Adrenal gland (tissue), 12 donors: ENCODE measurements around the gene MINDY3. TPM values are rescaled to one million over a fixed set of nuclear protein-coding genes. Genes with fewer than 3 reads are reported as not detected.

Source experiments
- DNase-seq, 7 donors: peaks; one replicate each; pipeline ENCODE4 v3.0.0-alpha.2; 2019 to 2020
- H3K27ac ChIP-seq, 5 donors: fragments of 200-600 bp; sonication (generic) in 4 of 5; 1 replicate in 3 of 5; 2 replicates in 2 of 5; pipeline versions ENCODE4 v1.5.1 to v1.8.0; 2016 to 2020; ENCODE audit warnings: mild to moderate bottlenecking in 1 of 5
- H3K27me3 ChIP-seq: fragments of 200-600 bp; 2 replicates; pipeline ENCODE4 v1.8.0; 2021
- H3K36me3 ChIP-seq, 2 donors: fragments of 200-600 bp; replicated peaks in 1 of 2; 1 replicate in 1 of 2; 2 replicates in 1 of 2; pipeline versions ENCODE4 v1.5.1 to v1.8.0; 2018 to 2022
- H3K4me1 ChIP-seq, 2 donors: fragments of 200-600 bp; replicated peaks in 1 of 2; 1 replicate in 1 of 2; 2 replicates in 1 of 2; pipeline versions ENCODE4 v1.5.1 to v1.8.0; 2018 to 2021
- H3K4me3 ChIP-seq, 4 donors: fragments of 200-600 bp; sonication (generic) in 3 of 4; one replicate each; pipeline ENCODE4 v1.5.1; 2016 to 2018
- H3K9me3 ChIP-seq, 3 donors: fragments of 200-600 bp; sonication (generic) in 1 of 3; replicated peaks in 1 of 3; 1 replicate in 2 of 3; 2 replicates in 1 of 3; pipeline versions ENCODE4 v1.5.1 to v1.8.0; 2016 to 2021
- POLR2A ChIP-seq, 2 donors: fragments of 450-650 bp; IDR thresholded peaks; one replicate each; pipeline ENCODE4 v1.6.1; 2017; ENCODE audit warnings: antibody characterized with exemption in 2 of 2, mild to moderate bottlenecking in 2 of 2, moderate library complexity in 1 of 2
- WGBS, 4 donors: extraction: QIAGEN DNeasy Blood & Tissue Kit in 2 of 4; methylation state at CpG; one replicate each; pipeline versions ENCODE4 v1.1.5 to v1.1.7; 2013 to 2017; 5-methylcytosine and 5-hydroxymethylcytosine counted together
- intact Hi-C, 2 donors: fragments of 100-400 bp; cut with DNase I; formaldehyde crosslinking; loops; one replicate each; pipeline versions ENCODE4 v1.14.1 to v1.15.0; 2022 to 2023
- polyA plus RNA-seq, 3 donors: library from polyadenylated mRNA; stranded (reverse); fragments of 200-250 nt in 2 of 3; fragments of 350-450 nt in 1 of 3; fragmentation: Illumina TruSeq in 1 of 3; extraction: RNeasy Lipid Tissue Mini Kit (QIAGEN cat#74804) in 1 of 3; gene quantifications; one replicate each; pipeline ENCODE4 v1.2.3, GENCODE V29; 2013 to 2014
- total RNA-seq, 9 donors: library from RNA; depleted of rRNA in 4 of 9; stranded (reverse); fragments of >200 nt in 4 of 9; fragments of 120-200 nt in 1 of 9; fragmentation: NEBNext Ultra II Directional in 1 of 9; extraction: Animal tissue kit (Norgen Biotek cat#: 25700) in 1 of 9; gene quantifications; one replicate each; pipeline versions ENCODE4 v1.1.0 to v1.2.4, GENCODE V29; 2013 to 2023
- TF ChIP-seq, protein P1 (sequence below), 6 experiments: fragments of 450-650 bp in 4 of 6; fragments of 200-600 bp in 2 of 6; sonication (generic) in 1 of 6; IDR thresholded peaks; 1 replicate in 5 of 6; 2 replicates in 1 of 6; pipeline versions ENCODE4 v1.5.1 to v1.8.0; 2016 to 2021; ENCODE audit warnings: antibody characterized with exemption in 6 of 6, mild to moderate bottlenecking in 2 of 6, moderate library complexity in 1 of 6
- donor health status: healthy with polysubstance abuse.
- donor health status: Bipolar disorder and iron deficiency.
- donor health status: DM: yes; HTN: yes; CAD: no.
- donor health status: DM: no; HTN: no; CAD: no.
- donor health status: DM: no; HTN: no; CAD: no.
- donor health status: DM: yes; HTN: yes; CAD: no.

The MINDY3 gene
- total and polyA plus RNA-seq, 12 donors, result 16.7 to 40.3 (median 32.2) TPM

DNA sequence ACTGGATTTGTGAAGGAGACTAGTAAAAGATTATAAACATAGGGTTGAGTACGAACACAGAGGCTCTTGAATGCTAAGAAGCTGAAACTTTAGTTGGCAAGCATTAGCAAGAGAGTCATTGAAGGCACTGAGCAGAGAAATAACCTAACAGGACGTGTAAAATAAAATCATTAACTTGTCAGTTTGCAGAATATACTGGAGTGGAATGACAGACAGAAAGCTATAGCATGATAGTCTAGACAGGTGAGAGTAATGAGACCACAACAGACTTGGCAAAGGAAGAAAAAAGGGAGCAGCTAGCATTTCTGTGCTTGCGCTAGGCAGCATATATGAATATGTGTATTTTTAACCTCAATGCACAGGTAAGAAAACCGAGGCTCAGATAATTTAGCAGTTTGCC, 30.8 kb downstream of the MINDY3 start:
- Histone ChIP-seq H3K9me3 (no peaks in the 10 kb centered on the region), H3K27ac (no peak overlapping the region), H3K27me3 (no peaks in the 10 kb centered on the region), H3K36me3 (peaks cover 0 to 23% of the 10 kb centered on the region in 2 donors), H3K4me1 (no peaks in the 10 kb centered on the region), H3K4me3 (no peak overlapping the region)
- no peak for DNase-seq
- TF ChIP-seq POLR2A (IDR thresholded peaks at IDR 0.05), result no peak
- TF ChIP-seq, protein P1, sequence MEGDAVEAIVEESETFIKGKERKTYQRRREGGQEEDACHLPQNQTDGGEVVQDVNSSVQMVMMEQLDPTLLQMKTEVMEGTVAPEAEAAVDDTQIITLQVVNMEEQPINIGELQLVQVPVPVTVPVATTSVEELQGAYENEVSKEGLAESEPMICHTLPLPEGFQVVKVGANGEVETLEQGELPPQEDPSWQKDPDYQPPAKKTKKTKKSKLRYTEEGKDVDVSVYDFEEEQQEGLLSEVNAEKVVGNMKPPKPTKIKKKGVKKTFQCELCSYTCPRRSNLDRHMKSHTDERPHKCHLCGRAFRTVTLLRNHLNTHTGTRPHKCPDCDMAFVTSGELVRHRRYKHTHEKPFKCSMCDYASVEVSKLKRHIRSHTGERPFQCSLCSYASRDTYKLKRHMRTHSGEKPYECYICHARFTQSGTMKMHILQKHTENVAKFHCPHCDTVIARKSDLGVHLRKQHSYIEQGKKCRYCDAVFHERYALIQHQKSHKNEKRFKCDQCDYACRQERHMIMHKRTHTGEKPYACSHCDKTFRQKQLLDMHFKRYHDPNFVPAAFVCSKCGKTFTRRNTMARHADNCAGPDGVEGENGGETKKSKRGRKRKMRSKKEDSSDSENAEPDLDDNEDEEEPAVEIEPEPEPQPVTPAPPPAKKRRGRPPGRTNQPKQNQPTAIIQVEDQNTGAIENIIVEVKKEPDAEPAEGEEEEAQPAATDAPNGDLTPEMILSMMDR (IDR thresholded peaks at IDR 0.05), result no peak
- 86 to 92% (median 90%) methylated on average over 4 of the region's 4 CpGs for WGBS, 4 donors
- intact Hi-C loops, result loop anchor here in 1 of 2 donors (10.0 kb wide), 2 partner anchors 105 to 395 kb away; no protein-coding TSS in a partner anchor

DNA sequence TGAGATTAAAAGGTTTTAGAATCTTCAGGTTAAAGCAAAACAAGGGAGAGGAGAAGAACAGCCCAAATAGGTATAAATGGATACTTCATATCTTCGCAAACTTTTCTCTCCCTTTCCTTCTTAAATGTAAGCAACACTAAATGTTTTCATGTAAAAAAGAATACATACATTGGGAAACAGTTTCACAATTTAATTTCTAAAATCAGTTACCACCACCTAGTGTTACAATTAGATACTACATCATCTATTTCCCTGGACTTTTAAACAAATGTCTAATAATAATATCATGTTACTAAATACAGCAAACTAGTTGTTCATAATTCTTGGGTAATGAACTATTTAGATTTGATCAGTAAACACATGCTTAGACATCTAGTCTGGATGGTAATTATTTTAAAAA, 35.8 kb downstream of the MINDY3 start:
- H3K4me3 ChIP-seq, result no peak overlapping the region
- no peaks in the 10 kb centered on the region for H3K4me1 ChIP-seq
- H3K9me3 ChIP-seq, result no peaks in the 10 kb centered on the region
- DNase-seq, result no peak
- intact Hi-C loops, result loop anchor here in 1 of 2 donors (10.0 kb wide), 2 partner anchors 100 to 390 kb away; no protein-coding TSS in a partner anchor
- no peak for TF ChIP-seq POLR2A (IDR thresholded peaks at IDR 0.05)
- TF ChIP-seq, protein P1 (IDR thresholded peaks at IDR 0.05), result peak; percentile 32 to 76 (median 56)
- no peak overlapping the region for H3K27ac ChIP-seq
- no peaks in the 10 kb centered on the region for H3K27me3 ChIP-seq
- WGBS, 4 donors, result 55 to 71% (median 59%) methylated on average over 1 of the region's 1 CpG
- peaks cover 0 to 9% of the 10 kb centered on the region in 2 donors for H3K36me3 ChIP-seq

DNA sequence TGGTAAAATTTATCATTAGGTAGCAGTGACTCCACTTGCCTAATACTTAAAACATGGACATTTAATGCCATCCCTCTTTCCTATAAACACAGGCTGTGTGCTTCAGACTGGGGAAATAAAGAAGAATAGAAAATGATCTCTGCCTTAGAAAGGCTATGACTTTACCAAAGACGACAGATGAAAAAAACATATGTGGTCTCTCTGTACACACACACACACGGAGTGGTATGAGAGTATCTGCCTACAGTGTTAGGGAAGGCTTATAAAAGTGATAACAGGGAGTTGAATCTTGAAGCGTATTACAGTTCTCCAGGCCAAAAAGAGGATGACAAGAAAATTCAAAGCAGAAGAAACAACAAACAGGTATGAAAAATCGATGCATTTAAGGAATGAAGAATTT, 38.2 kb downstream of the MINDY3 start:
- Histone ChIP-seq H3K27ac (no peak overlapping the region), H3K4me3 (no peak overlapping the region), H3K9me3 (no peaks in the 10 kb centered on the region), H3K27me3 (no peaks in the 10 kb centered on the region), H3K36me3 (peaks cover 0 to 5% of the 10 kb centered on the region in 2 donors), H3K4me1 (no peaks in the 10 kb centered on the region)
- TF ChIP-seq, protein P1 (IDR thresholded peaks at IDR 0.05), result no peak
- no peak for TF ChIP-seq POLR2A (IDR thresholded peaks at IDR 0.05)
- no peak for DNase-seq
- WGBS, 4 donors, result 84 to 91% (median 87%) methylated on average over 4 of the region's 4 CpGs
- intact Hi-C loops, result loop anchor here in 1 of 2 donors (10.0 kb wide), 2 partner anchors 97 to 387 kb away; no protein-coding TSS in a partner anchor

DNA sequence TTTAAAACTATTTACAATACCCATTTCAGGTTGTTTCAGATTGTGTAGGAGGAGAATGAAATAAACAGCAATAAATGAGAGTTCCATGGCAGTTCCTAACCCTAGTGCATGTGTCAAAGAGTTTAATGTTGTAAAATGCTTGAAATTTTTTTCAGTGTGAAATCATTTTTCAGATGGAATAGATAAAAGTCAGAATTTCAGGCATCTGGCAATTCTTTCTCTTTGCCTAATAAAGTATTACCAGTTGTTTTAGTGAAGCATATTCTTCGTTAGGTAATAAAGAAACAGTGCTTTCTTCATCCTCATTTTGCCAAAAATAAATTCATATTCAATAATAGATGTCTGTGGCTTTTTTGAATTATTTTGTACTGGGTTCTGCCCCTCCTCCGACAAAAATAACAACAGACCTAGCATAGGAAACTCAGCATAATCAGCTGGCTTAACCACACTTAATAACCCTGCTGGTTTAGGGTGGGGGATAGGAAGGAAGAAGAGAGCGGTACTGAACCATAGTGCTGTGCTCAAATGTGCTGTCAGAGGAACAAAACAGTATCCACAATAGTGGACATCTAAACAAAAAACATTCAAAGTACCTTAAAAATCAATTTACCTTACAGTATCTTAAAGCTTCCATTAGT, 39.1 kb downstream of the MINDY3 start:
- no peak for DNase-seq
- H3K4me1 ChIP-seq, result no peaks in the 10 kb centered on the region
- whole genome bisulfite sequencing, 4 donors, result 82 to 85% (median 84%) methylated on average over 3 of the region's 3 CpGs
- no peak overlapping the region for H3K27ac ChIP-seq
- intact Hi-C loops, result loop anchor here in 1 of 2 donors (10.0 kb wide), 2 partner anchors 96 to 386 kb away; no protein-coding TSS in a partner anchor
- H3K36me3 ChIP-seq, result peaks cover 0 to 5% of the 10 kb centered on the region in 2 donors
- TF ChIP-seq POLR2A (IDR thresholded peaks at IDR 0.05), result no peak
- TF ChIP-seq, protein P1 (IDR thresholded peaks at IDR 0.05), result no peak
- H3K9me3 ChIP-seq, result no peaks in the 10 kb centered on the region
- H3K27me3 ChIP-seq, result no peaks in the 10 kb centered on the region
- H3K4me3 ChIP-seq, result no peak overlapping the region
